Lower leg skin (tissue), 4 donors: ENCODE results near the gene KIF13A. TPM values are rescaled to one million over a fixed set of nuclear protein-coding genes. Genes with fewer than 3 reads are reported as not detected.
"Not testable (repeated sequence)": the region's sequence is repeated elsewhere in the genome, so short reads cannot be mapped to it uniquely, and the experiment has no call there.

Source experiments
- DNase-seq, 2 donors: peaks; one replicate each; pipeline ENCODE4 v3.0.0-alpha.2; 2019; ENCODE audit warnings: low spot score in 2 of 2
- H3K4me3 ChIP-seq: fragments of 200-600 bp; sonication (generic); 2 replicates; pipeline ENCODE4 v1.5.1; 2017; ENCODE audit warnings: mild to moderate bottlenecking, low read depth; ENCODE audit not compliant: poor library complexity, severe bottlenecking
- POLR2A ChIP-seq, 2 donors: fragments of 450-650 bp; IDR thresholded peaks; one replicate each; pipeline ENCODE4 v1.6.1; 2016 to 2017; ENCODE audit warnings: antibody characterized with exemption in 2 of 2, mild to moderate bottlenecking in 1 of 2, moderate library complexity in 1 of 2
- WGBS, 2 donors: methylation state at CpG; one replicate each; pipeline ENCODE4 v1.1.5; 2018; 5-methylcytosine and 5-hydroxymethylcytosine counted together
- intact Hi-C: fragments of 100-400 bp; cut with DNase I; formaldehyde crosslinking; loops from one replicate; pipeline ENCODE4 v1.15.0; 2023; ENCODE audit warnings: low total_unique reads
- total RNA-seq, 4 donors: library from RNA; depleted of rRNA; stranded (reverse); fragments of >200 nt; gene quantifications; one replicate each; pipeline ENCODE4 v1.1.0, GENCODE V29; 2016
- TF ChIP-seq, protein P1 (sequence below), 3 donors: fragments of 450-650 bp; IDR thresholded peaks; one replicate each; pipeline ENCODE4 v1.5.1; 2016; ENCODE audit warnings: antibody characterized with exemption in 3 of 3, mild to moderate bottlenecking in 3 of 3, moderate library complexity in 2 of 3

The KIF13A gene
- total RNA-seq, 4 donors from 2014 or later = 54.4 to 88.5 (median 60.6) TPM

DNA sequence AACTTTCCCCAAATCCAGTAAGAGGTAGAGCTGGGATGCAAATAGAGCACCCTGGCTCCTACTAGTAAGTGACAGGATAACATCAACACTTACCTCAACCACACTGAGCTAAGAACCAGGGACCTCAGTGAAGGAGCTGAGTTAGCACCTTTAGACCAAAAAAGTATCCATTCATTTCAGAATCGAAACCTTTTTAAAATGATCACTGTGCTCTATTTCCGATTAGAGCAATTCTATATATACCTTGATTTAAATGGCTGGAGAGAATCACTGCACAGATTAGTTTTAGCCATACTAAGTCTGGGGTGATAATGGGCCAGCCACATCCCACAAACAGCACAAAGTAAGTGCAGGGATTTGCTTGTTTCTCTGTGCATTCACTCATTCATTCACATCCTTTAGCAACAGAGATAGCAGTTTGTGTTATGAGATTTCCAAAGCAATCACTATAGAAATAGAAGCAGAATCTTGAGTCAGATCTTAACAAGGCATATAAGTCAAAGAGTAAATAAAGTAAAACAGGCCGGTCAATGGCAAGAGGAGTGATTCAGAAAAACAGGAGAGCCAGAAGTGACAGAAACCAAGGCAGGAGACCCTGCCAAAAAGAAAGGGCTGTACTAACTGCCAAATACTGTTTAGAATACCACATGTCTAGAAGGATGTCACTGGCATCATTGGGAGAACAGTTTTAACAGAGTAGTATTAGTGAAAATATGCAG, 136.3 kb downstream of the KIF13A start:
- intact Hi-C loops = no loop called here
- no peak overlapping the region for H3K4me3 ChIP-seq
- no peak for DNase-seq
- 81 to 88% methylated on average over 3 of the region's 3 CpGs for WGBS, 2 donors
- TF ChIP-seq POLR2A (IDR thresholded peaks at IDR 0.05) = no peak
- TF ChIP-seq, protein P1, sequence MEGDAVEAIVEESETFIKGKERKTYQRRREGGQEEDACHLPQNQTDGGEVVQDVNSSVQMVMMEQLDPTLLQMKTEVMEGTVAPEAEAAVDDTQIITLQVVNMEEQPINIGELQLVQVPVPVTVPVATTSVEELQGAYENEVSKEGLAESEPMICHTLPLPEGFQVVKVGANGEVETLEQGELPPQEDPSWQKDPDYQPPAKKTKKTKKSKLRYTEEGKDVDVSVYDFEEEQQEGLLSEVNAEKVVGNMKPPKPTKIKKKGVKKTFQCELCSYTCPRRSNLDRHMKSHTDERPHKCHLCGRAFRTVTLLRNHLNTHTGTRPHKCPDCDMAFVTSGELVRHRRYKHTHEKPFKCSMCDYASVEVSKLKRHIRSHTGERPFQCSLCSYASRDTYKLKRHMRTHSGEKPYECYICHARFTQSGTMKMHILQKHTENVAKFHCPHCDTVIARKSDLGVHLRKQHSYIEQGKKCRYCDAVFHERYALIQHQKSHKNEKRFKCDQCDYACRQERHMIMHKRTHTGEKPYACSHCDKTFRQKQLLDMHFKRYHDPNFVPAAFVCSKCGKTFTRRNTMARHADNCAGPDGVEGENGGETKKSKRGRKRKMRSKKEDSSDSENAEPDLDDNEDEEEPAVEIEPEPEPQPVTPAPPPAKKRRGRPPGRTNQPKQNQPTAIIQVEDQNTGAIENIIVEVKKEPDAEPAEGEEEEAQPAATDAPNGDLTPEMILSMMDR (IDR thresholded peaks at IDR 0.05) = no peak

DNA sequence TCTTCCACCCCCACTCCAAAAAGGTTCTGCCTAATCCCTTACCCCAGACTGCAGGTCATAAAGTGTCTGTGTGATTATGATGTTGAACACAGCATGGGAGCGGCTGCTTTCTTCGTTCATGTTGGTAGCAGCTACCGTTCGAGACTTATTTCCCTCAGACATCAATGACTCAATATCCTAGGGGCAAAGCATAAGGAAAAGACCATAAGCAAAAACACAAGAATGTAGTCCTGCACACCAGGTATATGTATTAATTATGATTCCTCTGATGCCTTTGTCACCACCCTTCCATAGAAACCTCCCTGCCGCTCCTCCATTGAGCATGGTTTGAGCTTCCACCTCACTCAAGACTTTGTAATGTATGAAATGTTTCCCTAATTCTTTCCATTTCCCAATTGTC, 137.2 kb downstream of the KIF13A start:
- TF ChIP-seq POLR2A (IDR thresholded peaks at IDR 0.05) = no peak
- TF ChIP-seq, protein P1 (IDR thresholded peaks at IDR 0.05) = no peak
- WGBS, 2 donors = 78 to 90% methylated on average over 5 of the region's 5 CpGs
- no peak for DNase-seq
- intact Hi-C loops = no loop called here
- H3K4me3 ChIP-seq = no peak overlapping the region

DNA sequence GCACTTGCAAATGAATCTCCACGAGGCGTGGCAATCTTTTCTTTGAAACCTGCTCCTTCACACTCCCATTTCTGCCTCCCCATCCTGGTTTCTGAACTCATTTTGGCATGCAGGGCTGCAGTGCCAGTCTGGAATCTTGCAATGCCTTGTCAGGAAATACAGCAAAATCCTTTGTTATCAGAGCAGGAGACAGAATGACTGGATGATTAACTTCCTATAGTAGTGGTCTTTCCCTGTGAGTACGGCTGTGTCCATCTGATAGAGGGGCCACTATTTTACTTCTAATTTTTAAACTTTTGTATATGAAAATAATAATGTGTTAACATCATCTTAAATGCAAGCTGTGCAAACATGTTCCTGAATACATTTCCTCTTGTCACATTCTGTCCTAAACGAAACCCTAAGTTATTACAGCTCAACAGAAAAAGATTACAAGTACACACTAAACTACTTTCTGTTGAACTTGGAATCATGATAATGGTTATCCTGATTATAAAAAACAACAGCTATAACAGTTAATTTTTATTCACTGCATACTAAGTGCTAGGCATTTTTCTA, 140.2 kb downstream of the KIF13A start:
- no peak overlapping the region for H3K4me3 ChIP-seq
- 91 to 93% methylated on average over 4 of the region's 4 CpGs for WGBS, 2 donors
- no peak for DNase-seq
- no peak for TF ChIP-seq POLR2A (IDR thresholded peaks at IDR 0.05)
- TF ChIP-seq, protein P1 (IDR thresholded peaks at IDR 0.05) = no peak
- intact Hi-C loops = loop anchor here (10.0 kb wide), 1 partner anchor 278 kb away; the partner anchor contains the start of gene NHLRC1

DNA sequence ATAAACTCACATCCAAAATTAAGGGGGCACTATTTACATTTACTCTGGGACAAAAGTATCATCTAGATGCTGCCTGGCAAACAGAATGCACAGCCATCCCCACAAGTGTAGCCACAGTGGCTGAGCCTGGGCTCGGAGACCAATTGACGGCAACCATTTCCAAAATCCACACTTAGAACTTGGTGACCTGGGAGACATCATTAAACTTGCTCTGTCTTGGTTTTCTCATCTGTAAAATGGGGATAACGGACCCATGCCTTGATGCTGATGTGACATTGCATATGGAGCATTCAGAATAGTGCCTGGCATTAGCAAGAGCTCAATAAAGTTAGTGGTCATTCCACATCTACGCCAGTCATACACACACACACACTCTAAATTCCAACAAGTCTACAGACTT, 140.7 kb downstream of the KIF13A start:
- intact Hi-C loops = loop anchor here (10.0 kb wide), 1 partner anchor 278 kb away; the partner anchor contains the start of gene NHLRC1
- 96 to 100% methylated on average over 4 of the region's 4 CpGs for WGBS, 2 donors

DNA sequence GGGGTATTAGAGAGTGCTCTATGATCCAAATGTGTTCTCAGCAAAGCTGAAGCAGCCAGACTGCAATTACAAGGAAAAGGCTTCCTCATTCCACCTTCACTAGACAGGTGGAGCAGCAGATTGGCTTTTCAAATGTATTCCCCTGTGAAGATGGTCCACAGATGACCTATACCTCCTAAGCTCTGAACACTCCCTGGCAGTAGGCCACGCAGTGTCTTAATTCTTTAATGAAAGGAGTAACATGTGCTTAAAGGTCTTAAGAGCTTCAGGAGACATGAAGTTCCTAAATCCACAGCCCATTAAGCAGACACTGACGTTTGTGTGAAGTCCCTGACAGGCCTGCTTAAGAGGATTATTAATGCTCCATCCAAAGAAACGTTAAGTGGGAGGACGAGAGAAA, 141.8 kb downstream of the KIF13A start:
- no peak overlapping the region for H3K4me3 ChIP-seq
- intact Hi-C loops = loop anchor here (10.0 kb wide), 1 partner anchor 279 kb away; the partner anchor contains the start of gene NHLRC1
- 79 to 84% methylated on average over 4 of the region's 4 CpGs for WGBS, 2 donors
- TF ChIP-seq POLR2A (IDR thresholded peaks at IDR 0.05) = no peak
- TF ChIP-seq, protein P1 (IDR thresholded peaks at IDR 0.05) = no peak
- DNase-seq = no peak

More for the DNA sequence above, 140.7 kb downstream of the KIF13A start:
- no peak for DNase-seq
- H3K4me3 ChIP-seq = no peak overlapping the region
- TF ChIP-seq, protein P1 (IDR thresholded peaks at IDR 0.05) = no peak
- no peak for TF ChIP-seq POLR2A (IDR thresholded peaks at IDR 0.05)

DNA sequence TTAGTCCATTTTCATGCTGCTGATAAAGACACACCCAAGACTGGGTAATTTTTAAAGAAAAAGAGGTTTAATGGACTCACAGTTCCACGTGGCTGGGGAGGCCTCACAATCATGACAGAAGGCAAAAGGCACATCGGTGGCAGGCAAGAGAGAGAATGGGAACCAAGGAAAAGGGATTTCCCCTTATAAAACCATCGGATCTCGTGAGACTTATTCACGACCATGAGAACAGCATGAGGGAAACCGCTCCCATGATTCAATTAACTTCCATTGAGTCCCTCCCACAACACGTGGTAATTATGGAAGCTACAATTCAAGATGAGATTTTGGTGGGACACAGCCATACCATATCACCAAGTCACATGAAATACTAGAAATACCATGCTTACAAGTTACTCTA, 142.5 kb downstream of the KIF13A start:
- H3K4me3 ChIP-seq, DNase-seq: not testable (repeated sequence)
- intact Hi-C loops = loop anchor here (10.0 kb wide), 1 partner anchor 280 kb away; the partner anchor contains the start of gene NHLRC1
- WGBS, 2 donors = 92 to 94% methylated on average over 7 of the region's 7 CpGs
